ENCODE data around the gene GABRR2.

Gene GABRR2

DNA sequence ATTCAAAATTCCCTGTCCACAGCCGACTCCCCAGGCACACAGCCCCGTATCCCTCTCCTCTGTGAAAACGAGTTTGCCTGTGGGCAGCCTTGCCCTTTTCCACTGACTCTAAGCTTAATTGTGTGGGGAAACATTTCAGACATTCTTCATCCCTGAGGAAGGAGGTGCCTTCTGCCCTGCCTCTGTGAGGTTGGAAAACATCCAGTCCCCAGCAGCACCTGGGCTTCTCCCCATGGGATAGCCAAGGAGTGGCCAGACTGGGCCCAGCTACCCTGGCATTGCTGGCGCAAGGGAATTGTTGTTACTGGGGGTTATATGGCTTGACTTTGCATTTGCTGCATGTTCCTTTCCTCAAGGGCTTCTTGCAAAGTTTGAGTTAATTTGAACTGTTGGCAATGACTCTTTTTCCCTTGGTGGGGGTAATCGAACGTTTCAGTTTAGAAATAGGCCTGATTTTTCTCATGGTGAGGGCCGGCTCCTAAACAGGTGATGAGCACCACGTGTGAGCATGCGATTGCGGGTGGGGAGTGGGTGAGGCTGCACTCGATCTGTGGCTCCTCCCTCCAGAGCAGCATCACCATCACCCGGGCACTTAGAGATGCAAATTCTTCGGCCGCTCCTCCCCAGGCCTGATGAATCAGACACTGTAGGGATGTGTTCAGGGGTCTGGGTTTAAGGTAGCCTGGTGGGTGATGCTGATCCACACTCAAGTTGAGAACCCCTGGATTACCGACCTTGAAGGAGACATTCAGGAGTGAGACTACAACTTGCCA is 29.9 kb downstream of the GABRR2 start:
- H3K4me3 ChIP-seq (ENCODE audit: low read depth, low read length) = no peak overlapping the region
- TF ChIP-seq CTCF (IDR thresholded peaks at IDR 0.05; ENCODE audit: low read depth, low read length, missing control alignments) = no peak
- no peak for DNase-seq (ENCODE audit: low read depth)

GRCh38 chr6:89284081-89284480 is 31.0 kb downstream of the GABRR2 start:
- no peak overlapping the region for H3K4me3 ChIP-seq (ENCODE audit: low read depth, low read length)
- no peak for DNase-seq (ENCODE audit: low read depth)
- no peak for TF ChIP-seq CTCF (IDR thresholded peaks at IDR 0.05; ENCODE audit: low read depth, low read length, missing control alignments)

DNA sequence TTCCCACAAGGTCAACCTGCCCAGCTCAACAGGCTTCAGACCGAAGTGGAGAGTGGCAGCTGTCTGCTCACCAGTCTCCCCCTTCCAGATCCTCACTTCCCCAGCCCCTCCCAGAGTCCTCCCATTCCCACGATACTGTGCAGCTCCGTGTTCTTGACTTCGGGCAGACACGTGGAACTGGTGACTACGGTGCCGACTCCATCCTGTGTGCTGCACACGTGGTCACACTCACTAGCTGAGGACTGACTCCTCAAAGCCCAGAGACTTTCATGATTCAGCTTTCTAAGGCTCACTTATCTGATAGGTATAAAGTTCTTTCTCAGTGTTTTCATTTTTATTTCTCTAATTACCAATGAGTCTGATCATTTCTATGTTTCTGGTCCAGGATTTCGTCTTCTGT is 32.4 kb downstream of the GABRR2 start:
- H3K4me3 ChIP-seq (ENCODE audit: low read depth, low read length) = no peak overlapping the region
- no peak for DNase-seq (ENCODE audit: low read depth)
- no peak for TF ChIP-seq CTCF (IDR thresholded peaks at IDR 0.05; ENCODE audit: low read depth, low read length, missing control alignments)

DNA sequence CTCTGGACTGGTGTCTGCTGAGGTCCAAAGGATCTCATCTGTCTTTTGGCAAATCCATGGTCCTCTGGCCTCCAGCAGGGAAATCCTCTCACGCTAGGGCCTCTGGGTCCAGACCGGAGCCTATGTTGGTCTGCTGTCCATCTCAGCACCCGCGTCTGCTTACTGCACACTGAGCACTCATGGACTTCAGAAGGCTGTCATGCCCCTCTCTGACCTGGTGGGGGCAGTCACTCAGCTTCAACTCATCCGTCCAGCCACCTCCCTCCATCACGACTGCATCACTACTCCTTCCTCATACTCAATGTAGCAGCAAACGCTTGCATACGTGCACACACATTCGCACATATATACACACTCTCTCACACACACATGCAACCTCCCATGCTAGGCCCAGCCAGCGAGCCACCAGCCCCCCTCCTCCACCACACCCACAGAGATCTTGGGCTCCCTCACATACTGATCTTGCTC is 33.3 kb downstream of the GABRR2 start:
- H3K4me3 ChIP-seq (ENCODE audit: low read depth, low read length) = no peak overlapping the region
- DNase-seq (ENCODE audit: low read depth) = peak; percentile 69
- peak; percentile 98 for TF ChIP-seq CTCF (IDR thresholded peaks at IDR 0.05; ENCODE audit: low read depth, low read length, missing control alignments)

DNA sequence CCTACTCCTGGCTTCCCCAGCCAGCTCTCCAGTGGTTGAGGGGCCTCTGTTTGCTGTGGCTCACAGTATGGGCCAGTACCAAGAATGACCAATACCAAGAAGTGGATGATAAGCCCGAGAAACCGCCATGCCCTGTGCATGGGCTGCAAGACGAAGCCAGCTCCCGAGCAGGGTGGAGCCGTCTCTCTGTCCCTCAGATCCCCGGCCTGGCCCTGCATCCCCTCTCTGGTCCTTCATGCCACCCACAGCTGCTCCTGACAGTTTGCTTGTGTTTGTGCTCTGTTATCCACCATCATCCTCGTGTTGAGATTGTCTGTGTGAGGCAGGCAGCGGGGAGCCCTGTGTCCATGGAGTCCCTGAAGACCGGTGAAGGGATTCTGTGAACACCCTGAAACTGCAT is 36.1 kb downstream of the GABRR2 start:
- DNase-seq (ENCODE audit: low read depth) = no peak
- H3K4me3 ChIP-seq (ENCODE audit: low read depth, low read length) = no peak overlapping the region
- no peak for TF ChIP-seq CTCF (IDR thresholded peaks at IDR 0.05; ENCODE audit: low read depth, low read length, missing control alignments)

GRCh38 chr6:89275900-89276299 is 39.2 kb downstream of the GABRR2 start:
- DNase-seq (ENCODE audit: low read depth) = no peak
- no peak for TF ChIP-seq CTCF (IDR thresholded peaks at IDR 0.05; ENCODE audit: low read depth, low read length, missing control alignments)
- H3K4me3 ChIP-seq (ENCODE audit: low read depth, low read length) = no peak overlapping the region

- TF ChIP-seq CTCF (IDR thresholded peaks at IDR 0.05; ENCODE audit: low read depth, low read length, missing control alignments) = no peak
- DNase-seq (ENCODE audit: low read depth) = no peak
- no peak overlapping the region for H3K4me3 ChIP-seq (ENCODE audit: low read depth, low read length)
Measured at GRCh38 chr6:89273816-89274215, 41.3 kb downstream of the GABRR2 start.
